Measurements from ENCODE around the gene COLQ.

DNA sequence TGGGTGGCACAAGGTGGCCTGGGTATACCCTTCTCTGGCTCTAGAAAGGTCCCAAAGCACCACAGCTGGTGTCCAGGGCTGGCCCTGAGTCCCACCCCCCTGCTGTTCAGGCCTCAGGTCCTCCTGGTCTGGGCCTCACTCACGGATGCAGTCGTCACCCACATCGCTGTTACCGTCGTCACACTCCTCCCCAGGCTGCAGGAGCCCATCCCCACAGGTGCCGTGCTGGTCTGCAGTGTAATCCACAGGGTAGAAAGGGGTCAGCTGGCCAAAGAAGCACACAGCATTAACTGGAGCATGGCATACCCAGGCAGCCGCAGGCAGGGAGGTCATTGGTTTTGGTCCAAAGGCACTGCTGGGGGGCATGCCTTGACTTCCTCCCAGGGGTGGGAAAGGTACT is 65.8 kb downstream of the COLQ start:
- no peak for TF ChIP-seq CTCF (IDR thresholded peaks at IDR 0.05; ENCODE audit: low read depth, low read length, missing input control)
- TF ChIP-seq TAF1 (conservative IDR thresholded peaks at IDR 0.05) = no peak
